ENCODE measurements around the gene CCDC157.
A peak's percentile ranks its signal among the peaks of the same experiment; 100 is the strongest.

The CCDC157 gene

DNA sequence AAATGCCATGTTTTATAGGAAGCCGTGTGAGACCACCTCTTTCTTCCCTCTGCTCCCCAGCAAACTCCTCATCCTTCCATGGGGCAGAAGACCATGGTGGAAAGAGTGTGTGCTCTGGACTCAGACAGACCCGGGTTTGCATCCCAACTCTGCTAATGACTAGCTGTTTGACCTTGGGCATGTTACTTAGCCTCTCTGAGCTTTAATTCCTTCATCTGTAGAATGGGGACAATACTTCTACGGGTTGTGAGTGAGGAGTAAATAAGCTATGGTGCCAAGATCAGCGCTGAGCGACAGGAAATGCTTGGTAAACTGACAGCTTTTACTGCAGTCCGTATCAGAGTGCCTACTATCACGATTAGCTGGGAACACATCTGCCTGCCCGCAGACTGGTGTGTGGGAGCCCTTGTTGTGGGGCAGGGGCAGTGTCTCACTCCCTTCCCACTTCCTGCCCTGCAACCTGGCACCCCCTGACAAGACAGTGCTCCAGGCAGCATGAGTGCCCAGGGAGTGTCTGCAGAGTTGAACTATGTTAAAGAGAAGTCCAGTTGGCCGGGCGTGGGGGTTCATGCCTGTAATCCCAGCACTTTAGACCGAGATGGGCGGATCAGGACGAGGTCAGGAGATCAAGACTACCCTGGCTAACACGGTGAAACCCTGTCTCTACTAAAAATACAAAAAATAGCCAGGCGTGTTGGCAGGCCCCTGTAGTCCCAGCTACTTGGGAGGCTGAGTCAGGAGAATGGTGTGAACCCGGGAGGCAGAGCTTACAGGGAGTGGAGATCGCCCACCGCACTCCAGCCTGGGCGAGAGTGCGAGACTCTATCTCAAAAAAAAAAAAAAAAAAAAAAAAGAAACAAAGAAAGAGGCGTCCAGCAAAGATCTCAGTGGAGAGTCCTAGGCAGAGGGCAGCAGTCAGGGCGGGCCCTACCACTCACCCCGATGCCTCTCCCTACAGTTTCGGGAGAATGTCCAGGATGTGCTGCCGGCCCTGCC is 42.2 kb downstream of the CCDC157 start:
- H3K27ac ChIP-seq (ENCODE audit: extremely low read depth, low read depth, low read length) = no peak overlapping the region
- POLR2A ChIA-PET = interaction anchor here (0.9 to 4.6 kb wide), 3 partner anchors 10 to 42 kb away, joined by 3 to 86 read pairs (median 14); partner anchors contain the start of genes CCDC157, MTFP1 and SF3A1

More for the DNA sequence above, 42.2 kb downstream of the CCDC157 start:
- TF ChIP-seq, protein P1, sequence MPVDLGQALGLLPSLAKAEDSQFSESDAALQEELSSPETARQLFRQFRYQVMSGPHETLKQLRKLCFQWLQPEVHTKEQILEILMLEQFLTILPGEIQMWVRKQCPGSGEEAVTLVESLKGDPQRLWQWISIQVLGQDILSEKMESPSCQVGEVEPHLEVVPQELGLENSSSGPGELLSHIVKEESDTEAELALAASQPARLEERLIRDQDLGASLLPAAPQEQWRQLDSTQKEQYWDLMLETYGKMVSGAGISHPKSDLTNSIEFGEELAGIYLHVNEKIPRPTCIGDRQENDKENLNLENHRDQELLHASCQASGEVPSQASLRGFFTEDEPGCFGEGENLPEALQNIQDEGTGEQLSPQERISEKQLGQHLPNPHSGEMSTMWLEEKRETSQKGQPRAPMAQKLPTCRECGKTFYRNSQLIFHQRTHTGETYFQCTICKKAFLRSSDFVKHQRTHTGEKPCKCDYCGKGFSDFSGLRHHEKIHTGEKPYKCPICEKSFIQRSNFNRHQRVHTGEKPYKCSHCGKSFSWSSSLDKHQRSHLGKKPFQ (tag by site-specific recombination; IDR thresholded peaks at IDR 0.05) = peak; percentile 30; the same call in 1 of the 2 replicates
- TF ChIP-seq BCL11B (tag by site-specific recombination; IDR thresholded peaks at IDR 0.05; ENCODE audit: low read depth) = no peak
- no peak for TF ChIP-seq ZNF530 (tag by site-specific recombination; IDR thresholded peaks at IDR 0.05; ENCODE audit: low read depth)
- no peak for TF ChIP-seq ZNF585B (tag by site-specific recombination; IDR thresholded peaks at IDR 0.05)
- TF ChIP-seq BCL11A (tag by site-specific recombination; IDR thresholded peaks at IDR 0.05; ENCODE audit: low read depth) = no peak
- TF ChIP-seq ZFP37 (tag by site-specific recombination; IDR thresholded peaks at IDR 0.05) = no peak
- TF ChIP-seq ZNF600 (tag by site-specific recombination; IDR thresholded peaks at IDR 0.05) = 0 out of 2 replicates have a peak, but pooled peaks have one; percentile 18
- TF ChIP-seq ZBTB21 (tag by site-specific recombination; IDR thresholded peaks at IDR 0.05) = no peak
- no peak for TF ChIP-seq ZNF10 (tag by site-specific recombination; IDR thresholded peaks at IDR 0.05)
- TF ChIP-seq YY2 (tag by site-specific recombination; IDR thresholded peaks at IDR 0.05) = no peak
- TF ChIP-seq, protein P2, sequence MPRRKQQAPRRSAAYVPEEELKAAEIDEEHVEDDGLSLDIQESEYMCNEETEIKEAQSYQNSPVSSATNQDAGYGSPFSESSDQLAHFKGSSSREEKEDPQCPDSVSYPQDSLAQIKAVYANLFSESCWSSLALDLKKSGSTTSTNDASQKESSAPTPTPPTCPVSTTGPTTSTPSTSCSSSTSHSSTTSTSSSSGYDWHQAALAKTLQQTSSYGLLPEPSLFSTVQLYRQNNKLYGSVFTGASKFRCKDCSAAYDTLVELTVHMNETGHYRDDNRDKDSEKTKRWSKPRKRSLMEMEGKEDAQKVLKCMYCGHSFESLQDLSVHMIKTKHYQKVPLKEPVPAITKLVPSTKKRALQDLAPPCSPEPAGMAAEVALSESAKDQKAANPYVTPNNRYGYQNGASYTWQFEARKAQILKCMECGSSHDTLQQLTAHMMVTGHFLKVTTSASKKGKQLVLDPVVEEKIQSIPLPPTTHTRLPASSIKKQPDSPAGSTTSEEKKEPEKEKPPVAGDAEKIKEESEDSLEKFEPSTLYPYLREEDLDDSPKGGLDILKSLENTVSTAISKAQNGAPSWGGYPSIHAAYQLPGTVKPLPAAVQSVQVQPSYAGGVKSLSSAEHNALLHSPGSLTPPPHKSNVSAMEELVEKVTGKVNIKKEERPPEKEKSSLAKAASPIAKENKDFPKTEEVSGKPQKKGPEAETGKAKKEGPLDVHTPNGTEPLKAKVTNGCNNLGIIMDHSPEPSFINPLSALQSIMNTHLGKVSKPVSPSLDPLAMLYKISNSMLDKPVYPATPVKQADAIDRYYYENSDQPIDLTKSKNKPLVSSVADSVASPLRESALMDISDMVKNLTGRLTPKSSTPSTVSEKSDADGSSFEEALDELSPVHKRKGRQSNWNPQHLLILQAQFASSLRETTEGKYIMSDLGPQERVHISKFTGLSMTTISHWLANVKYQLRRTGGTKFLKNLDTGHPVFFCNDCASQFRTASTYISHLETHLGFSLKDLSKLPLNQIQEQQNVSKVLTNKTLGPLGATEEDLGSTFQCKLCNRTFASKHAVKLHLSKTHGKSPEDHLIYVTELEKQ (tag by site-specific recombination; IDR thresholded peaks at IDR 0.05; ENCODE audit: borderline replicate concordance) = no peak
- peak; percentile 79; the same call in 1 of the 2 replicates for TF ChIP-seq ZNF768 (tag by site-specific recombination; IDR thresholded peaks at IDR 0.05)
- no peak for TF ChIP-seq ZNF677 (tag by site-specific recombination; IDR thresholded peaks at IDR 0.05)
- TF ChIP-seq GLI2 (tag by site-specific recombination; IDR thresholded peaks at IDR 0.05; ENCODE audit: borderline replicate concordance, low read depth) = no peak
- TF ChIP-seq, protein P3, sequence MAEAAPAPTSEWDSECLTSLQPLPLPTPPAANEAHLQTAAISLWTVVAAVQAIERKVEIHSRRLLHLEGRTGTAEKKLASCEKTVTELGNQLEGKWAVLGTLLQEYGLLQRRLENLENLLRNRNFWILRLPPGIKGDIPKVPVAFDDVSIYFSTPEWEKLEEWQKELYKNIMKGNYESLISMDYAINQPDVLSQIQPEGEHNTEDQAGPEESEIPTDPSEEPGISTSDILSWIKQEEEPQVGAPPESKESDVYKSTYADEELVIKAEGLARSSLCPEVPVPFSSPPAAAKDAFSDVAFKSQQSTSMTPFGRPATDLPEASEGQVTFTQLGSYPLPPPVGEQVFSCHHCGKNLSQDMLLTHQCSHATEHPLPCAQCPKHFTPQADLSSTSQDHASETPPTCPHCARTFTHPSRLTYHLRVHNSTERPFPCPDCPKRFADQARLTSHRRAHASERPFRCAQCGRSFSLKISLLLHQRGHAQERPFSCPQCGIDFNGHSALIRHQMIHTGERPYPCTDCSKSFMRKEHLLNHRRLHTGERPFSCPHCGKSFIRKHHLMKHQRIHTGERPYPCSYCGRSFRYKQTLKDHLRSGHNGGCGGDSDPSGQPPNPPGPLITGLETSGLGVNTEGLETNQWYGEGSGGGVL (tag by site-specific recombination; IDR thresholded peaks at IDR 0.05) = no peak
- TF ChIP-seq ZNF350 (tag by site-specific recombination; IDR thresholded peaks at IDR 0.05) = no peak
- TF ChIP-seq ZNF366 (tag by site-specific recombination; conservative IDR thresholded peaks at IDR 0.05) = no peak
- TF ChIP-seq, protein P4, sequence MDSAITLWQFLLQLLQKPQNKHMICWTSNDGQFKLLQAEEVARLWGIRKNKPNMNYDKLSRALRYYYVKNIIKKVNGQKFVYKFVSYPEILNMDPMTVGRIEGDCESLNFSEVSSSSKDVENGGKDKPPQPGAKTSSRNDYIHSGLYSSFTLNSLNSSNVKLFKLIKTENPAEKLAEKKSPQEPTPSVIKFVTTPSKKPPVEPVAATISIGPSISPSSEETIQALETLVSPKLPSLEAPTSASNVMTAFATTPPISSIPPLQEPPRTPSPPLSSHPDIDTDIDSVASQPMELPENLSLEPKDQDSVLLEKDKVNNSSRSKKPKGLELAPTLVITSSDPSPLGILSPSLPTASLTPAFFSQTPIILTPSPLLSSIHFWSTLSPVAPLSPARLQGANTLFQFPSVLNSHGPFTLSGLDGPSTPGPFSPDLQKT (IDR thresholded peaks at IDR 0.05; ENCODE audit: borderline replicate concordance, low read depth, low read length) = no peak
- TF ChIP-seq, protein P5, sequence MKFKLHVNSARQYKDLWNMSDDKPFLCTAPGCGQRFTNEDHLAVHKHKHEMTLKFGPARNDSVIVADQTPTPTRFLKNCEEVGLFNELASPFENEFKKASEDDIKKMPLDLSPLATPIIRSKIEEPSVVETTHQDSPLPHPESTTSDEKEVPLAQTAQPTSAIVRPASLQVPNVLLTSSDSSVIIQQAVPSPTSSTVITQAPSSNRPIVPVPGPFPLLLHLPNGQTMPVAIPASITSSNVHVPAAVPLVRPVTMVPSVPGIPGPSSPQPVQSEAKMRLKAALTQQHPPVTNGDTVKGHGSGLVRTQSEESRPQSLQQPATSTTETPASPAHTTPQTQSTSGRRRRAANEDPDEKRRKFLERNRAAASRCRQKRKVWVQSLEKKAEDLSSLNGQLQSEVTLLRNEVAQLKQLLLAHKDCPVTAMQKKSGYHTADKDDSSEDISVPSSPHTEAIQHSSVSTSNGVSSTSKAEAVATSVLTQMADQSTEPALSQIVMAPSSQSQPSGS (tag by site-specific recombination; IDR thresholded peaks at IDR 0.05; ENCODE audit: low read depth) = no peak
- TF ChIP-seq ZNF184 (tag by site-specific recombination; IDR thresholded peaks at IDR 0.05) = no peak
- no peak for TF ChIP-seq ZNF488 (tag by site-specific recombination; IDR thresholded peaks at IDR 0.05)
- peaks cover 0 to 12% of the 10 kb centered on the region in 2 experiments; a peak in 2 of 3 replicates for H3K36me3 ChIP-seq (ENCODE audit: control insufficient read depth in 2 of 2, insufficient read depth in 1 of 2, low read length in 2 of 2)
- peaks cover 3% of the 10 kb centered on the region; the same call in 1 of the 2 replicates for H3K4me1 ChIP-seq (ENCODE audit: control insufficient read depth, insufficient read depth, low read length)
- no peaks in the 10 kb centered on the region for H3K9me3 ChIP-seq (ENCODE audit: control insufficient read depth, insufficient read depth, low read depth, low read length)
- CTCF ChIA-PET = interaction anchor here (0.9 to 1.0 kb wide), 3 partner anchors 28 to 136 kb away, joined by 3 to 4 read pairs (median 3); no protein-coding TSS in a partner anchor
- H3K4me3 ChIP-seq (ENCODE audit: low read depth, low read length) = no peak overlapping the region
